ENCODE results near the gene INTS1. TPM values are rescaled to one million over a fixed set of nuclear protein-coding genes. Genes with fewer than 3 reads are reported as not detected.

Gene INTS1
- total and polyA plus RNA-seq, 7 donors = 16.2 to 78.3 (median 22.9) TPM

DNA sequence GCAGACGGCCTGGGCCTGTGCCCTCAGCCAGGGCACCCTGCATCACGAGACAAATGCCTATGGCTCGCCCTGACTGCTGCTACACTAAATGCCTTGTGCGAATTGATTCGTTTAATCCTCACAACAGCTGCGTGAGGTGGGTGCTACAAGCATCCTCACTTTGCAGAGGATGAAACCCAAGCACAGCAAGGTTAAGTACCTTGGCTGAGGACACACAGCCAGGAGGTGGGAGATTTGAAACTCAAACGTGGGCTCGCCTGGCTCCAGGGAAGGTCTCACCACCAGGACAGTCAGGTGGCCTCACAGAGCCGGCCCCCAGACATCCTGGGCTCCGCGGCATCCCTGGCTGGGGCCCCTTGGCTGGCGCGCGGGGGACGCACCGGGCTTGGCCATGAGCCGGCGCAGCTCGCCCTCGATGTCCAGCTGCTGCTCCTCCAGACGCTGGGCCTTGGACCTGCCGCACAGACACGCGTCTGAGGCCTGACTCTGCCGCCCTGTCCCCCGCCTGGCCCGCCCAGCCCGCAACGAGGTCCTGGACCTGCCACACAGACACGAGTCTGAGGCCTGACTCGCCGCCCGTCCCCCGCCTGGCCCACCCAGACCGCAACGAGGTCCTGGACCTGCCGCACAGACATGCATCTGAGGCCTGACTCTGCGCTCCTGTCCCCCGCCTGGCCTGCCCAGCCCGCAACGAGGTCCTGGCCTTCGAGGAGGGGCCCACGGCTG is 66.9 kb downstream of the INTS1 start:
- Histone ChIP-seq H3K4me1 (peaks cover 0 to 7% (median 0%) of the 10 kb centered on the region in 4 donors), H3K9me3 (no peaks in the 10 kb centered on the region), H3K36me3 (peaks cover 0 to 52% (median 11%) of the 10 kb centered on the region in 4 donors), H3K27me3 (peaks cover 0 to 1% (median 0%) of the 10 kb centered on the region in 3 donors), H3K27ac (no peak overlapping the region), H3K4me3 (no peak overlapping the region)
- TF ChIP-seq POLR2AphosphoS5 (IDR thresholded peaks at IDR 0.05) = no peak
- no peak for TF ChIP-seq EP300 (IDR thresholded peaks at IDR 0.05)
- TF ChIP-seq POLR2A (IDR thresholded peaks at IDR 0.05) = no peak
- TF ChIP-seq, protein P1, sequence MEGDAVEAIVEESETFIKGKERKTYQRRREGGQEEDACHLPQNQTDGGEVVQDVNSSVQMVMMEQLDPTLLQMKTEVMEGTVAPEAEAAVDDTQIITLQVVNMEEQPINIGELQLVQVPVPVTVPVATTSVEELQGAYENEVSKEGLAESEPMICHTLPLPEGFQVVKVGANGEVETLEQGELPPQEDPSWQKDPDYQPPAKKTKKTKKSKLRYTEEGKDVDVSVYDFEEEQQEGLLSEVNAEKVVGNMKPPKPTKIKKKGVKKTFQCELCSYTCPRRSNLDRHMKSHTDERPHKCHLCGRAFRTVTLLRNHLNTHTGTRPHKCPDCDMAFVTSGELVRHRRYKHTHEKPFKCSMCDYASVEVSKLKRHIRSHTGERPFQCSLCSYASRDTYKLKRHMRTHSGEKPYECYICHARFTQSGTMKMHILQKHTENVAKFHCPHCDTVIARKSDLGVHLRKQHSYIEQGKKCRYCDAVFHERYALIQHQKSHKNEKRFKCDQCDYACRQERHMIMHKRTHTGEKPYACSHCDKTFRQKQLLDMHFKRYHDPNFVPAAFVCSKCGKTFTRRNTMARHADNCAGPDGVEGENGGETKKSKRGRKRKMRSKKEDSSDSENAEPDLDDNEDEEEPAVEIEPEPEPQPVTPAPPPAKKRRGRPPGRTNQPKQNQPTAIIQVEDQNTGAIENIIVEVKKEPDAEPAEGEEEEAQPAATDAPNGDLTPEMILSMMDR (IDR thresholded peaks at IDR 0.05) = no peak
- DNase-seq = no peak
- intact Hi-C loops (cut with DNase I) = loop anchor here (10.0 kb wide), 1 partner anchor 243 kb away; no protein-coding TSS in a partner anchor
- 92 to 94% methylated on average over 43 of the region's 43 CpGs for WGBS, 2 donors

DNA sequence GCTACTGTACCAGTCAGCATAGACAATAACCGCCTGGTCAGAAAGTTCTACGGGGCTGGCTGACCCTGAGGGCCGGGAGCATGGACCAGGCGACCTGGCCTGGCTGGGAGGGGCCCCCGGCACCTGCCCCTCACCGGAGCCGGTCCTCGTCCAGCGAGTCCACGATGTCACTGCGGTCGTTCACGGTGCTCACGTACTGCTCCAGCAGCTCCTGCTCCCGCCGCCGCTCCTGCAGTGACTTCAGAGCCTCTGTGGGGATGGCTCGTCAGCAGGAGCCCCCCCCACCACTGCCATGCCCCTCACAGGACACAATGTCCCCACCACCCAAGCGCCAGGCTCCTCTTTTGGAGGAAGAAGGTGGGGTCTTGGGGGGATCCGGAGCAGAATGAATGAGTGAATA is 67.6 kb downstream of the INTS1 start:
- intact Hi-C loops (cut with DNase I) = loop anchor here (10.0 kb wide), 1 partner anchor 242 kb away; no protein-coding TSS in a partner anchor
- H3K27me3 ChIP-seq = peaks cover 0 to 8% (median 7%) of the 10 kb centered on the region in 3 donors
- WGBS, 2 donors = 94 to 95% methylated on average over 20 of the region's 20 CpGs

DNA sequence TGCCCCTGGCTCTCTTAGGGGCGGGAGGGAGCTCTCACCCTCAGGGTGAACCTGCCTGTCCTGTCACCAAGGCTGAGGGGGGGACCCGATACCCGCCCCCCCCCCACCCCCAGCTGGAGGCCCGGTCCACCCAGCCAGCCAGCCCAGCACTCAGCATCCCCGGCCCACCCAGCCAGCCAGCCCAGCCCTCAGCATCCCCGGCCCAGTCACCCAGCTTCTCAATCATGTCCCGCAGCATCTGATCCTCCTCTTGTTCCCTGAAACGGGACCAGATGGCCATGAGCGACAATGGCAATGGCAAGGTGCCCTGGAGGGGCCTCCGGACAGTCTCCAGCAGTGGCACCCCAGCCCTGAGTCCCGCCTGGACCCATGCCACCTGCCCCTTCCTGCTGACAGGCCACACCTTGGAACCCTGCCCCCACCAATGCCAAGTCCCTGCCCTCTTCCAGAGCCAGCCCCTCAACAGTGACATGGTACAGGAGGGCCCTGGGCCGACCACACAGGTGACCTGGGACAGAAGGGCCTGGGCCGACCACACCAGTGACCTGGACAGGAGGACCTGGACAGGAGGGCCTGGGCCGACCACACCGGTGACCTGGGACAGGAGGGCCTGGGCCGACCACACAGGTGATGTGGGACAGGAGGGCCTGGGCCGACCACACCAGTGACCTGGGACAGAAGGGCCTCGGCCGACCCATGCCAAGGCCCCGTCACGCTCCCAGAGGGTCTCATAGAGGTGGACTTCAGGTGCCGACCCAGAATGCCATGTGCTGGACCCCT is 69.1 kb downstream of the INTS1 start:
- Histone ChIP-seq H3K4me3 (no peak overlapping the region), H3K27me3 (peaks cover 0 to 23% (median 12%) of the 10 kb centered on the region in 3 donors), H3K36me3 (peaks cover 0 to 38% (median 4%) of the 10 kb centered on the region in 4 donors), H3K4me1 (peaks cover 0 to 10% (median 0%) of the 10 kb centered on the region in 4 donors), H3K27ac (no peak overlapping the region), H3K9me3 (no peaks in the 10 kb centered on the region)
- DNase-seq = no peak
- WGBS, 2 donors = 90 to 92% methylated on average over 22 of the region's 22 CpGs
- TF ChIP-seq POLR2A (IDR thresholded peaks at IDR 0.05) = no peak
- TF ChIP-seq, protein P1 (IDR thresholded peaks at IDR 0.05) = no peak
- TF ChIP-seq EP300 (IDR thresholded peaks at IDR 0.05) = no peak
- no peak for TF ChIP-seq POLR2AphosphoS5 (IDR thresholded peaks at IDR 0.05)
- intact Hi-C loops (cut with DNase I) = loop anchor here (10.0 kb wide), 1 partner anchor 240 kb away; no protein-coding TSS in a partner anchor

More for the DNA sequence above, 67.6 kb downstream of the INTS1 start:
- Histone ChIP-seq H3K27ac (no peak overlapping the region), H3K36me3 (peaks cover 0 to 47% (median 8%) of the 10 kb centered on the region in 4 donors), H3K4me3 (no peak overlapping the region), H3K4me1 (peaks cover 0 to 10% (median 0%) of the 10 kb centered on the region in 4 donors), H3K9me3 (no peaks in the 10 kb centered on the region)
- no peak for DNase-seq
- TF ChIP-seq, protein P1 (IDR thresholded peaks at IDR 0.05) = no peak
- TF ChIP-seq EP300 (IDR thresholded peaks at IDR 0.05) (no peak), POLR2AphosphoS5 (IDR thresholded peaks at IDR 0.05) (no peak)

DNA sequence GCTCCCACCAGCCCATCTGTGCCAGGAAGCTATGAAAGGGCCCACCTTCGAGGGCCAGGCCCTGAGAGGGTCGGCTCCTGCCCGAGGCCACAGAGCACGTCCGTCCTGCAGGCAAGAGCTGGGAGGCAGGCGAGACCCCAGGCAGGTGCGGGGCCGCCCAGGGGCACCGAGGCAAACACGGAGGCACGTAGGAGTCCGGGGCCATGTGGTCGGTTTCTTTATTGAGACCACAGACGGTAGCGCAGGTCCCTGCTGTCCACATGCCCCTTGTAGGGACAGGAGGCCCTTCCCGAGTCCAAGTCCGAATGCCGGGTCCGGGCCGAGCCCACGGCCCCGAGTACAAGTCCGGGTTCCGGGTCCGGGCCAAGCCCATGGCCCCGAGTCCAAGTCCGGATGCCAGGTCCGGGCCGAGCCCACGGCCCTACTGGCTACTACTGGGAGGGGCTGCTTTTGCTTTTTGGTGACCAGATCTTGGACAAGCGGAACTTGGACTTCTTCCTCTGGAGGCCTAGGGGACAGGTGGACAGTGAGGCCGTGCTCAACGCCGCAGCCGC is 69.9 kb downstream of the INTS1 start:
- no peak overlapping the region for H3K27ac ChIP-seq
- 91 to 93% methylated on average over 35 of the region's 35 CpGs for WGBS, 2 donors
- H3K4me1 ChIP-seq = peaks cover 0 to 10% (median 0%) of the 10 kb centered on the region in 4 donors
- TF ChIP-seq, protein P1 (IDR thresholded peaks at IDR 0.05) = no peak
- TF ChIP-seq POLR2AphosphoS5 (IDR thresholded peaks at IDR 0.05) = no peak
- TF ChIP-seq POLR2A (IDR thresholded peaks at IDR 0.05) = no peak
- TF ChIP-seq EP300 (IDR thresholded peaks at IDR 0.05) = no peak
- peaks cover 0 to 32% (median 19%) of the 10 kb centered on the region in 3 donors for H3K27me3 ChIP-seq
- intact Hi-C loops (cut with DNase I) = loop anchor here (10.0 kb wide), 1 partner anchor 239 kb away; no protein-coding TSS in a partner anchor
- peaks cover 0 to 35% (median 2%) of the 10 kb centered on the region in 4 donors for H3K36me3 ChIP-seq
- H3K9me3 ChIP-seq = no peaks in the 10 kb centered on the region
- no peak overlapping the region for H3K4me3 ChIP-seq
- DNase-seq = no peak

All from sigmoid colon (tissue), 7 donors.